H7 (cell line): ENCODE measurements around the gene MSH3. TPM values are rescaled to one million over a fixed set of nuclear protein-coding genes. Genes with fewer than 3 reads are reported as not detected.
"Not testable (repeated sequence)": the region's sequence is repeated elsewhere in the genome, so short reads cannot be mapped to it uniquely, and the experiment has no call there.

ENCODE experiments used
- DNase-seq: peaks from one replicate; pipeline ENCODE4 v3.0.0; 2012
- H3K27me3 ChIP-seq: 2 replicates; pipeline ENCODE4 v1.6.0; 2011; ENCODE audit warnings: mild to moderate bottlenecking, low read length; ENCODE audit not compliant: control insufficient read depth, insufficient read depth
- H3K36me3 ChIP-seq: replicated peaks from 2 replicates; pipeline ENCODE4 v1.5.1; 2011; ENCODE audit warnings: low read length; ENCODE audit not compliant: control insufficient read depth, insufficient read depth
- H3K4me3 ChIP-seq: 2 replicates; pipeline ENCODE4 v1.5.1; 2011; ENCODE audit warnings: low read depth, mild to moderate bottlenecking, control low read depth, low read length, moderate library complexity; ENCODE audit not compliant: insufficient read depth
- total RNA-seq: library from RNA; depleted of rRNA; stranded (reverse); fragments of >200 nt; shearing (Covaris generic); gene quantifications from 2 replicates; pipeline ENCODE4 v1.2.3, GENCODE V29; 2014

The MSH3 gene
- total RNA-seq, 1 experiment from 2014 or later: 10.1 TPM

DNA sequence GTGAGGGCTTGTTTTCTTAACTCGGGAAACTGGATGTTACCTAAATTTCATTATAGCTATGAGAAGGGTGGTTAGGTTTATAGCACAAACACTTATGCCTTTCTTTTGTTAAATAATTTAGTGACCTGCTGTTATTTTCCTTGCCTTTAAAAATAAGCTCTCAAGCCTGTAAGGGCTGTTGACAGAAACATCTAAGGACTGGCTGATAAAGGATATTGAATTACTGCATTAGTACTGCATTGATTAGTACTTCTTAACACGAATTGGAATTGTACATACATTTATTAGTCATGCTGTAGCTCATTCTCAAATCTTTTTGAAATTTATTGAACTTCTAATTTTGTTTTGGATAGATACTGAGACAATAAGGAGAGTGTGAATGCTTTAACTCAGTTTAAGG, 85.4 kb downstream of the MSH3 start:
- DNase-seq: no peak
- Histone ChIP-seq H3K36me3 (no peaks in the 10 kb centered on the region; the same call in 1 of the 2 replicates), H3K27me3 (no peaks in the 10 kb centered on the region), H3K4me3 (no peak overlapping the region)

GRCh38 chr5:80740488-80740887, 86.0 kb downstream of the MSH3 start:
- not testable (repeated sequence) for H3K4me3 ChIP-seq, DNase-seq, H3K27me3 ChIP-seq, H3K36me3 ChIP-seq

GRCh38 chr5:80740999-80741398, 86.5 kb downstream of the MSH3 start:
- no peak overlapping the region for H3K4me3 ChIP-seq
- DNase-seq: no peak
- H3K36me3 ChIP-seq: no peaks in the 10 kb centered on the region; the same call in 1 of the 2 replicates
- no peaks in the 10 kb centered on the region for H3K27me3 ChIP-seq

DNA sequence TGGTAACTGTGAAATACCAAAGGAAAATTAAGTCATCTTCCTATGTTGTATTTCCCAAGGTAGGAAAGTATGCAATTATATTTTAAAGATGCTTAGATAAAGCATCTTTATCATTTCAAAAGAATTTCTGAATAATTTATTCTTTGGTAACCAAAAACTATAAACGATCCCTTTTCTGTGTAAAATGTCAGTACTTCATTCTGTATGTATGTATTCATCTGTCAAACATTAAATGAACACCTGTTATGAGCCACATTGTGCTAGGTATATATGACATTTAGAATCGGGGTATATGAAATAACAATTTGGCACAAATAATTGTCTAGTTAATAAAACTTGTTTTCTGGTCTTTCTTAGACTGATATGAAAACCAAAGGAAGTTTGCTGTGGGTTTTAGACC, 89.7 kb downstream of the MSH3 start:
- no peak for DNase-seq
- Histone ChIP-seq H3K4me3 (no peak overlapping the region), H3K36me3 (no peaks in the 10 kb centered on the region; the same call in 1 of the 2 replicates), H3K27me3 (no peaks in the 10 kb centered on the region)

DNA sequence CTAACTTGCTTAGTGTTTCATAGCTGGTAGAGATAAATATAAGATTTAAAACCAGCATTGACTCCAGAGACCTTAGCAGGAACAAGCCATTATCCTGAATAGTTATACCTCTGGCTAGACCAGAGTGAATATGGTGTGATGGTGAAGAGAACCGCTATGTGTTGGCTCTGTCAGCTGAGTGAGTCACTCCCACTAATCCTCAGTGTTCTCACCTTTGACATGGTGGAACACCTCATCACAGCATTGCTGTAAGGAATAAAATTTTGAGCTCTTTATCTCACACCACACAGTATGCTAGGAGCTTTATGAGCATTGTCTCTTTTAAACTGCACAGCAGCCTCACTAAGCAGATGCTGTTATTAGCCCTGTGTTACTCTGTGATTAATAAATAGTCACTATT, 91.0 kb downstream of the MSH3 start:
- Histone ChIP-seq H3K27me3 (no peaks in the 10 kb centered on the region), H3K4me3 (no peak overlapping the region), H3K36me3 (no peaks in the 10 kb centered on the region; the same call in 1 of the 2 replicates)
- no peak for DNase-seq

GRCh38 chr5:80747922-80748321, 93.5 kb downstream of the MSH3 start:
- DNase-seq: no peak

GRCh38 chr5:80752427-80752826, 98.0 kb downstream of the MSH3 start:
- no peak for DNase-seq
- H3K4me3 ChIP-seq: no peak overlapping the region
- H3K27me3 ChIP-seq: no peaks in the 10 kb centered on the region
- H3K36me3 ChIP-seq: no peaks in the 10 kb centered on the region

More at GRCh38 chr5:80747922-80748321, 93.5 kb downstream of the MSH3 start:
- Histone ChIP-seq H3K27me3 (no peaks in the 10 kb centered on the region), H3K36me3 (no peaks in the 10 kb centered on the region; the same call in 1 of the 2 replicates), H3K4me3 (no peak overlapping the region)

DNA sequence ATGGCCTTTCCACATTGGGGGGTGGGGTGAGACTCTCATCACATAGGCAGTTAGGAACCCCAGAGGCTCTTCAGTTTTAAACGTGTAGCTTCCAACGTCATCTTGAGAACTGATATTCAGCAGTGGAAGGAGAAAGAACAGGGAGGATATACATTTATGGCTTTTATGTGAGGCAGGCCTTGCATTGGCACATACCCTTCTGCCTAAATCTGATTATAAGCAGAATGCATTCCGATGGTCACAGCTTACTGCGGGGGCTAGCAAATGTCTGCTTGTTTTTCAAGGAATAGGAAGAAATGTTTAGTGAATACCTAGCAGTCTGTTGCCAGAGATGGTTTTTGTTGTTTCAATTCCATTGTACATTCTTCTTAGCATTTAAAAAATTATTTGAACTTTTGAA, 99.3 kb downstream of the MSH3 start:
- no peak overlapping the region for H3K4me3 ChIP-seq
- DNase-seq: no peak
- H3K27me3 ChIP-seq: no peaks in the 10 kb centered on the region
- H3K36me3 ChIP-seq: no peaks in the 10 kb centered on the region

- no peaks in the 10 kb centered on the region for H3K27me3 ChIP-seq
- no peak for DNase-seq
- no peak overlapping the region for H3K4me3 ChIP-seq
- H3K36me3 ChIP-seq: no peaks in the 10 kb centered on the region
These were observed 100.4 kb downstream of the MSH3 start for GRCh38 chr5:80754900-80755299.

GRCh38 chr5:80755626-80756025, 101.2 kb downstream of the MSH3 start:
- DNase-seq: no peak
- H3K36me3 ChIP-seq: no peaks in the 10 kb centered on the region
- H3K27me3 ChIP-seq: no peaks in the 10 kb centered on the region
- H3K4me3 ChIP-seq: no peak overlapping the region

DNA sequence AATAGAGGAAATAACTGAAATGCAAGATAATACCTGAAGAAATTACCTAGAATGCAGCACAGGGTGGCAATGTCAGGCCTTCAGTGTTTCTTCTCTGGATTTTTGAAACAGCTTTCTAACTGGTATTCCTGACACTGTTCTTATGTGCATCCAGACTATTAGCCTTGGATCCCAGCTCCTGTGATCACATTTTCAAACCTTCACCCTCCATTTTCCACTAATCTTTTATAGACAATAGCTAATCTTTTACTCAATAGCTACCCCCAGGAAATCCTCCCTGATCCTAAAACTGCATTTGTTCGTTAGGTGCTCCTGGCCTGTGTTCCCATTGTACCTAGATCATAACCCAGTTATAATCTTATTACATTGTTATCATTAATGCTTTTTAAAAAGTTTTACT, 101.8 kb downstream of the MSH3 start:
- no peak for DNase-seq
- no peak overlapping the region for H3K4me3 ChIP-seq
- H3K27me3 ChIP-seq: no peaks in the 10 kb centered on the region

GRCh38 chr5:80757290-80757689, 102.8 kb downstream of the MSH3 start:
- Histone ChIP-seq H3K4me3 (no peak overlapping the region), H3K36me3 (no peaks in the 10 kb centered on the region), H3K27me3 (no peaks in the 10 kb centered on the region)
- DNase-seq: no peak

More for the DNA sequence above, 101.8 kb downstream of the MSH3 start:
- no peaks in the 10 kb centered on the region for H3K36me3 ChIP-seq

DNA sequence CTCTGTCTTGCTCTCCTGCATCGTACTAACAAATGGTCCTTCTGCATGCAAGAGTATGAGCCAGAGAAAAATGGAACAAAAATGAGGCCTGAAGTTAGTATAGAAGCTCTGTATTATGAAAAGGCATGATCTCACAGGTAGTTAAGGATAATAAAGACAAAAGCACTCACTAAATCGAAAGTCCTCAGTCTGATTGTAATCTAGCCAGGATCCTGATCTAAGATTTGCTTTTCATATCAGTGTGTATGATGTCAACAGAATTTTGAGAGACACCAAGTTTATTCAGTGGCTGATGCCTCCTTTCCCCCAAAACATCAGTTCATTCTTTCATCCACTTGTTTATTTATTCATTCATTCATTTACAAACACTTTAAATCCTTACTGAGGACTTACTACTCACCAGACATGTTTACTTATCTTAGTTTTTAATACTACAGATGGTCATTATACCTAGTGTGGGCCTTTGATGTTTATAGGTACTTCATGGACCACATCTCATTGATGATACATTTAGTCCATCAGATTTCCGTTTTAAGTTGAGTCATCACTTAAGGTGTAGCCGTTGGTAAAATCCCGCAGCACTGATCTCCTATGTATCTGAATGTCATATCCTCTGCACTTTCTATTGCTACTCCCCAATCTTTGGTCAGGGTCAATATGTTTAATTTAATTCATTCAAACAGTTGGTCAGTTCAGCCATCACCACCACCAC, 105.6 kb downstream of the MSH3 start:
- no peaks in the 10 kb centered on the region for H3K36me3 ChIP-seq
- no peak overlapping the region for H3K4me3 ChIP-seq
- no peaks in the 10 kb centered on the region for H3K27me3 ChIP-seq
- DNase-seq: no peak

DNA sequence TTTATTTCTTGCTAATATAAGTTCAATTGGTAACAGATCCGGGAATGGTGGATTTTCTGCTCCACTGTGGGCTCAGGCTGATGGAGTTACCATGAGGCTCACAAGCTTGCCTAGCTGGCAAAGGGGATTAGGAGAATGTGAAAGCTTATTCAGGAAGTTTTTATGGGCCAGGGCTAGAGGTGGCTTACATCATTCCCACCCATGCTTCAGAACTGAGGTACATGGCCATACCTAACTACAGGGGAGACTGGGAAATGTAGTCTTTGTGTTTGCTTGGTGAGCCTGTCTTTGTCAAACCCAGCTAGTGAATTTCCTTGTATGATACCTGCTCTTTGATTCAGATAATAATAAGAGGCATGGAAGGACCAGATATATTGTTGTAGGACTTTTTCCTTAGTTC, 106.2 kb downstream of the MSH3 start:
- Histone ChIP-seq H3K27me3 (no peaks in the 10 kb centered on the region), H3K36me3 (no peaks in the 10 kb centered on the region), H3K4me3 (no peak overlapping the region)
- no peak for DNase-seq

GRCh38 chr5:80761176-80761575, 106.7 kb downstream of the MSH3 start:
- Histone ChIP-seq H3K27me3 (no peaks in the 10 kb centered on the region), H3K4me3 (no peak overlapping the region), H3K36me3 (no peaks in the 10 kb centered on the region)
- peak; percentile 17 for DNase-seq

DNA sequence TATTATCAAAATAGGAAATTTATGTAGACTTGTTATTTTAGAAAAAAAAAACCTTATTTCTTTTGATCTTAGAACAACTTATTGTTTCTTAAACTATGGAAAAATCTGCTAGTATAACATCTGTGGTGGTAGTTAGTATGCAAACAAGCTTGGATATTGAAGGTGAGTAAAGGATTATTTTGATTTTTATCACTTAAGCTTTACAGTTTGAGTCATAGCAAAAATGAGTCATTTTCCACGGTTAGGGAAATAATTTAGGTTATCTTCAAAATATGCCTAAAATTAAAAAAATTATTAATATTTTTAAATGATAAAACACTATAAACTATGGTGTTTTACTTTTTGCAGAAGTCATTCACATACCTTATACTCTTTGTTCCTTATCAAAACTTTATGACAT, 107.5 kb downstream of the MSH3 start:
- H3K36me3 ChIP-seq: no peaks in the 10 kb centered on the region
- no peaks in the 10 kb centered on the region for H3K27me3 ChIP-seq
- DNase-seq: no peak
- no peak overlapping the region for H3K4me3 ChIP-seq
